Mucosa of stomach (tissue), 1 donor: ENCODE results near the gene FAM227B.
A peak's percentile ranks its signal among the peaks of the same experiment; 100 is the strongest.
"Not testable (repeated sequence)": the region's sequence is repeated elsewhere in the genome, so short reads cannot be mapped to it uniquely, and the experiment has no call there.

Experiments
- H3K27me3 ChIP-seq: one replicate; pipeline ENCODE4 v1.7.0; 2013; ENCODE audit warnings: mild to moderate bottlenecking, low read length; ENCODE audit not compliant: control insufficient read depth, insufficient read depth
- H3K36me3 ChIP-seq: one replicate; pipeline ENCODE4 v1.7.0; 2013; ENCODE audit warnings: low read length; ENCODE audit not compliant: control insufficient read depth, insufficient read depth
- H3K4me1 ChIP-seq: one replicate; pipeline ENCODE4 v1.7.0; 2013; ENCODE audit warnings: mild to moderate bottlenecking, low read length; ENCODE audit not compliant: control insufficient read depth, insufficient read depth
- H3K4me3 ChIP-seq: one replicate; pipeline ENCODE4 v1.7.0; 2013; ENCODE audit warnings: low read length
- H3K9ac ChIP-seq: one replicate; pipeline ENCODE4 v1.7.0; 2013; ENCODE audit warnings: mild to moderate bottlenecking, low read length, moderate library complexity
- H3K9me3 ChIP-seq: one replicate; pipeline ENCODE4 v1.7.0; 2013; ENCODE audit warnings: mild to moderate bottlenecking, low read length, moderate library complexity; ENCODE audit not compliant: control insufficient read depth
- donor health status: Pancreatic carcinoma.

The FAM227B gene

GRCh38 chr15:49637857-49638256 is 17.2 kb upstream of the FAM227B start:
- Histone ChIP-seq H3K36me3 (no peaks in the 10 kb centered on the region), H3K9ac (no peak overlapping the region), H3K9me3 (no peaks in the 10 kb centered on the region), H3K4me1 (no peaks in the 10 kb centered on the region), H3K4me3 (no peak overlapping the region), H3K27me3 (no peaks in the 10 kb centered on the region)

- Histone ChIP-seq H3K9me3 (no peaks in the 10 kb centered on the region), H3K4me3 (no peak overlapping the region), H3K4me1 (no peaks in the 10 kb centered on the region), H3K36me3 (no peaks in the 10 kb centered on the region), H3K9ac (no peak overlapping the region), H3K27me3 (no peaks in the 10 kb centered on the region)
These were observed 7.8 kb upstream of the FAM227B start for GRCh38 chr15:49628379-49628778.

GRCh38 chr15:49627407-49627877 is 6.8 kb upstream of the FAM227B start:
- H3K9me3 ChIP-seq = no peaks in the 10 kb centered on the region
- H3K4me3 ChIP-seq = no peak overlapping the region

GRCh38 chr15:49625460-49626036 is 4.9 kb upstream of the FAM227B start:
- no peaks in the 10 kb centered on the region for H3K36me3 ChIP-seq

More at GRCh38 chr15:49627407-49627877, 6.8 kb upstream of the FAM227B start:
- H3K36me3 ChIP-seq = no peaks in the 10 kb centered on the region
- no peaks in the 10 kb centered on the region for H3K27me3 ChIP-seq
- no peak overlapping the region for H3K9ac ChIP-seq
- no peaks in the 10 kb centered on the region for H3K4me1 ChIP-seq

GRCh38 chr15:49624056-49624455 is 3.4 kb upstream of the FAM227B start:
- no peak overlapping the region for H3K4me3 ChIP-seq
- no peak overlapping the region for H3K9ac ChIP-seq

More at GRCh38 chr15:49625460-49626036, 4.9 kb upstream of the FAM227B start:
- Histone ChIP-seq H3K27me3 (no peaks in the 10 kb centered on the region), H3K9ac (no peak overlapping the region), H3K9me3 (no peaks in the 10 kb centered on the region), H3K4me3 (no peak overlapping the region), H3K4me1 (peaks cover 4% of the 10 kb centered on the region)

GRCh38 chr15:49622561-49622960 is 1.9 kb upstream of the FAM227B start:
- Histone ChIP-seq H3K27me3 (no peaks in the 10 kb centered on the region), H3K4me3 (no peak overlapping the region), H3K36me3 (no peaks in the 10 kb centered on the region), H3K4me1 (peaks cover 4% of the 10 kb centered on the region), H3K9me3 (no peaks in the 10 kb centered on the region), H3K9ac (no peak overlapping the region)

More at GRCh38 chr15:49624056-49624455, 3.4 kb upstream of the FAM227B start:
- no peaks in the 10 kb centered on the region for H3K27me3 ChIP-seq
- no peaks in the 10 kb centered on the region for H3K36me3 ChIP-seq
- H3K4me1 ChIP-seq = peaks cover 4% of the 10 kb centered on the region
- H3K9me3 ChIP-seq = no peaks in the 10 kb centered on the region

- no peaks in the 10 kb centered on the region for H3K9me3 ChIP-seq
- no peaks in the 10 kb centered on the region for H3K36me3 ChIP-seq
- H3K4me3 ChIP-seq = peak overlapping the region; percentile 77
- H3K4me1 ChIP-seq = peaks cover 4% of the 10 kb centered on the region
- no peaks in the 10 kb centered on the region for H3K27me3 ChIP-seq
- H3K9ac ChIP-seq = peak overlapping the region; percentile 90
These were observed 1.3 kb upstream of the FAM227B start for GRCh38 chr15:49621887-49622286.

GRCh38 chr15:49621401-49621811 is 788 bp upstream of the FAM227B start:
- no peaks in the 10 kb centered on the region for H3K27me3 ChIP-seq
- H3K36me3 ChIP-seq = no peaks in the 10 kb centered on the region
- H3K4me1 ChIP-seq = peaks cover 4% of the 10 kb centered on the region
- peak overlapping the region; percentile 90 for H3K9ac ChIP-seq
- H3K4me3 ChIP-seq = peak overlapping the region; percentile 77
- H3K9me3 ChIP-seq = no peaks in the 10 kb centered on the region

- Histone ChIP-seq H3K36me3 (no peaks in the 10 kb centered on the region), H3K4me1 (peaks cover 4% of the 10 kb centered on the region), H3K27me3 (no peaks in the 10 kb centered on the region), H3K9ac (peak overlapping the region; percentile 90), H3K9me3 (no peaks in the 10 kb centered on the region), H3K4me3 (peak overlapping the region; percentile 21)
These were observed 419 bp downstream of the FAM227B start for GRCh38 chr15:49620199-49620598.

GRCh38 chr15:49619226-49619625 is 1.4 kb downstream of the FAM227B start:
- H3K9ac ChIP-seq = no peak overlapping the region
- no peaks in the 10 kb centered on the region for H3K36me3 ChIP-seq
- no peak overlapping the region for H3K4me3 ChIP-seq

GRCh38 chr15:49612240-49612639 is 8.4 kb downstream of the FAM227B start:
- H3K36me3 ChIP-seq, H3K9me3 ChIP-seq, H3K9ac ChIP-seq, H3K4me3 ChIP-seq, H3K4me1 ChIP-seq, H3K27me3 ChIP-seq: not testable (repeated sequence)

More at GRCh38 chr15:49619226-49619625, 1.4 kb downstream of the FAM227B start:
- no peaks in the 10 kb centered on the region for H3K9me3 ChIP-seq
- H3K27me3 ChIP-seq = no peaks in the 10 kb centered on the region
- H3K4me1 ChIP-seq = peaks cover 4% of the 10 kb centered on the region

- Histone ChIP-seq H3K4me1 (no peaks in the 10 kb centered on the region), H3K36me3 (no peaks in the 10 kb centered on the region), H3K9ac (no peak overlapping the region), H3K9me3 (no peaks in the 10 kb centered on the region), H3K4me3 (no peak overlapping the region), H3K27me3 (no peaks in the 10 kb centered on the region)
These were observed 10.3 kb downstream of the FAM227B start for GRCh38 chr15:49610157-49610918.
